ENCODE data around the gene ATXN7L1. TPM values are rescaled to one million over a fixed set of nuclear protein-coding genes. Genes with fewer than 3 reads are reported as not detected.
"Not testable (repeated sequence)": the region's sequence is repeated elsewhere in the genome, so short reads cannot be mapped to it uniquely, and the experiment has no call there.

ATXN7L1 gene
- total RNA-seq, 2 donors from 2014 or later = 9.5 to 9.7 TPM

GRCh38 chr7:105896407-105896911 is 20.1 kb upstream of the ATXN7L1 start:
- no peak for DNase-seq (ENCODE audit: low spot score)

GRCh38 chr7:105894131-105894530 is 17.7 kb upstream of the ATXN7L1 start:
- intact Hi-C loops (cut with DNase I) = no loop called here

More at GRCh38 chr7:105896407-105896911, 20.1 kb upstream of the ATXN7L1 start:
- intact Hi-C loops (cut with DNase I) = no loop called here

DNA sequence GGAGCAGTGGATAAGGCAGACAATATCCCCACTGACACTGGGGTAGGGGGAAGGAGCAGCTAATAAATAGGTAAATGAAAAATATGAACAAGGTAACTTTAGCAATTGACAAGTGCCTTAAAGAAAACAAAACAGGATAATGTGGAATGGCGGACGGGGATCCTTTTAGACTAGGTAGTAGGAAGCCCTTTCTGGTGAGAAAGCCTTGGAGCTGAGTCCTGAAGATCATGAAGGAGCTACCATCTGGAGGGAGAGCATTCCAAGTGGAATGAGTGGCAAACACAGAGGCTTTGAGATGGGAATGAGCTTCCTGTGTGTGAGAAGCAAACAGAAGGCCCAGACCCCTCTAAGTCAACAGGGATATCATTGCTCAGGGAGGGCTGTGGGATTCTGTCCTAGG is 16.0 kb upstream of the ATXN7L1 start:
- intact Hi-C loops (cut with DNase I) = no loop called here
- no peak for DNase-seq (ENCODE audit: low spot score)

More at GRCh38 chr7:105894131-105894530, 17.7 kb upstream of the ATXN7L1 start:
- no peak for DNase-seq (ENCODE audit: low spot score)

DNA sequence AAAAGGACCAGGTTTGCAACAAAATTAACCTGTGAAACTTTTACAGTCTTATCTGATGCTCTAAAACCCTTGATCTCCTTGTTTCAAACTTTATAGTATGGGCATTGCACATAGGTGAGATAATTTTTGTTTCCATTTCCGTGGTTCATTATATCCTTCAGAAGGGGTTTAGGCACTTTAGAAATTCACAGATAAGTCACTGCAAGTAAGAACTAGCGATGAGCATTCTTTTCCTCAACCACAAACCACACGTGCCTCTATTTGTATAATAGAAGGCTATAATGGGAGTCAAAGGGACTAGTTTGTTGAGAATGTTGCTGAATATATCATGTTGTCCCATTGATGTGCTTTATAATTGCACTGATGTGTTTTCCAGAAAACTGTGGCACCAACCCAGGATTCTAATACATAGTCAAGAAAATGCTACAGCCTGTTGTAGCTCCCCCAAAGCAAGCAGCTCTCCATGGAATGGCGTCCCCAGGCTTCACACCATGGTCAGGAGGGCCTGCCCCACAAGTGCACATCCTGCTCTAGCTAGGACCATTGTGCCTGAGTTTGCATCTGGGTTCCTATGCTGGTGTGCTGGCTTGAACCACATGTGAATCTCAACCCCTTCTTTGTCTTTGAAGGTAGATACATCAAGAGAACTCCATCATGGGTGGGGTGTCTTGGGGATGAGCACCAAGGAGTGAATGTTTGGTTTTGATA is 14.0 kb upstream of the ATXN7L1 start:
- no peak for DNase-seq (ENCODE audit: low spot score)
- intact Hi-C loops (cut with DNase I) = no loop called here

GRCh38 chr7:105887569-105888189 is 11.3 kb upstream of the ATXN7L1 start:
- intact Hi-C loops (cut with DNase I) = no loop called here
- no peak for DNase-seq (ENCODE audit: low spot score)

DNA sequence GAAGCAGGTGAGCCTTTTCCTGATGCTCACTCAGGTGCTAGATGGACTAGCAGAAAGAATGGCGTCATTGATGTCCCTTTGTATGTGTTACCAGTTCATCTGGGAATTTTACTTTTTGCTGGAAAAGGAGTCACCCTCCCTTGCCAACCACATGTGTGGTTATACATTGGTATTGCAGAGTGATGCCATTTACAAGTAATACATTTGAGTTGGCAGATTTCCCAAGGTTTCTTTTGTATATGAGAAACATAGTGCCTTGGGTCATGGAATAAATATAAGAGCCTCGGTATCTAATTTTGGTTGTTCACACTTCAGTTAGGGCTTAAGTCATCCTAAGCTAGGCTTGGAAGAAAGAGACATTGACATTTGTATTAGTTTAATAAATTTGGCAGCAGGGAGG is 10.4 kb upstream of the ATXN7L1 start:
- intact Hi-C loops (cut with DNase I) = no loop called here
- no peak for DNase-seq (ENCODE audit: low spot score)

DNA sequence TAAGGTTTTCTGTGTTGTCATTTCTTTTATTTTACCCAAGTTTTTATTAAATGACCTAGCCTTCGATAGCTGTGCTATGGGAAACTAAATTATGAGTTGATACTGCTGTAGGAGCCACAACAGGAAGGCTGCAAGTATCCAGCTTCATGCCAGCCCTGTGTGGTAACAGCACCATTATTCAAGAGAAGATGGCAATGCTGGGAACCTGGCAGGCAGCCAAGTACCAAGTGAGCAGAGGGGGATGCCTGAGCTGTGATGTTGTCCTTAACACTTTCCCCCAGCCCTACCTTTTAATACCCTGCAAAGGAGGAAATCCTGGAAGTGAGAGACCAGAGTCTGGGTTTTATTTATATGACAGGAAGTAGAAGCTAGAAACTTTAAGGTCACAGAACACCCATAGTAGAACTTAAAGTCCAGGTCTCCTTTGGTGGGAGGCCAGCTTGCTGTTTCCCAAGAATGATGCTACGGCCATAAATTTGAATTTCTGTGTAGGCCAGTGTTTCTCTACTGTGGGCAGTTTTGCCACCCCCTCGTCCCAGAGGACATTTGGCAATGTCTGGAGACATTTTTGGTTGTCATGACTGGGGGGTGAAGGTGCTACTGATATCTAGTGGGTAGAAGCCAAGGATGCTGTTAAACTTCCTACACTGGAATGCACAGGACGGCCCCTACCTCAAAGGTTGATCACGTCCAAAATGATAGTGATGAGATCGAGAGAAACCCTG is 9.2 kb upstream of the ATXN7L1 start:
- no peak for DNase-seq (ENCODE audit: low spot score)

DNA sequence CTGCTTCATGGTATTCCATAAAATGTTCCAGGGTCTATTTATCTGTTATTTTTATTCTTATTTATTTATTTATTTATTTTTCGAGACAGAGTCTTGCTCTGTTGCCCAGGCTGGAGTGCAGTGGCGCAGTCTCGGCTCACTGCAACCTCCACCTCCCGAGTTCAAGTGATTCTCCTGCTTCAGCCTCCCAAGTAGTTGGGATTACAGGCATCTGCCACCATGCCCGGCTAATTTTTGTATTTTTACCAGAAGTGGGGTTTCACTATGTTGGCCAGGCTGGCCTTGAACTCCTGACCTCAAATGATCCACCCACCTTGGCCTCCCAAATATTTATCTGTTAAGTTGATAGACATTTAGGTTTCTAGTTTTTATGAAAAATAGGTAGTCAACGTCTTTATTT is 6.8 kb upstream of the ATXN7L1 start:
- DNase-seq (ENCODE audit: low spot score); intact Hi-C loops (cut with DNase I): not testable (repeated sequence)

More for the DNA sequence above, 9.2 kb upstream of the ATXN7L1 start:
- intact Hi-C loops (cut with DNase I) = no loop called here

- no peak for DNase-seq (ENCODE audit: low spot score)
- intact Hi-C loops (cut with DNase I) = no loop called here
These were observed 5.0 kb upstream of the ATXN7L1 start for GRCh38 chr7:105881439-105881838.

DNA sequence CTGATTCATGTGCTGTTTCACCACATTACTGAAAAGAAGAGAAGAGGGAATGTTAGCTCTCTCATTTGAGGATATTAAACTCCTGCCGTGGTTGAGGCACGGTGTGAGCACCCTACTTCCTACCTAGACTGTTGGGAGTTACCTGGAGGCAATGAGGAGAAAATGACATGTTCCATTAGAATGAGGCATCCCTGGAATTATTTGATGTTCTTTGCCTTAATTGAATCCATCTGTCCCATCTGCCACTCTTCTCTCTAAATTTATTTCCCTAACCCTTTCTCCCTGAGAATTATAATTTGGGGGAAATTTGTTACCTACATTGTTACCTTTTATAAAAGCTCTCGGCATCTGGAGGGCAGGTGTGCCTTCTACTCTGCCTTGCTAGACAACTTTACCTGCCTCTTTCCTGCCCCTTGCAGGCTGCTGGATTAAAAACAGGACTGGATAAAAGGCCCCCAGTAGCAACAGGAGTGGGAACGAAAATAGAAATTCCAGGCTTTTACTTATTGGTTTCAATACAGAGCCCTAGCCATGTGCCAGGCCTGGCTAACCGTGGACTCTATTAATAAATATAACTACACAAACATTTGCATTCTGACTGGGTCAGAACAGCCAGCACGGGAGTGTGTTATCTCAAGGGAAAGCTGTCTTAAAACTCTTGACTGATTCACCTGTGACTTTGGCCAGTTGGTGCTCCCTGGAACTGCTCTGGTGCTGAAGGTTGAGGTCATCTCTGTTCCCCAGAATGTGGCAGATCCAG is 4.4 kb upstream of the ATXN7L1 start:
- DNase-seq (ENCODE audit: low spot score) = no peak
- intact Hi-C loops (cut with DNase I) = no loop called here

DNA sequence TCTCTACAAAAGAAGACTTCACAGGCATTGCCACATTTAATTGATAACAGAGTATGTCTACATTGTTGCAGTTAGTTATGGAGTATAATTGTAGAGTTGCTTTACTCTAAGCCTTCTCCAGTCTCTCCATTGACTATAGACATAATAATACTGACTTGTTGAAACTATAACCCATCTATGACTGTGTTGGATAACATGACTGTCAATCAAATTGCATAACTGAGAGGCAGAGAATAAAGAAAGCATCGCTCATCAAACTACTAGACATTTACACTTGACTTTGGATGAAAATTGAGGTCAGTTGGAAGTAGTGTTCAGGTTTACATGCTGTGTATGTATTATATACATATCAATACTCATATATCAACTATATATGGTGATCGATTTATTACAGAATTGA is 3.4 kb upstream of the ATXN7L1 start:
- DNase-seq (ENCODE audit: low spot score) = no peak
- intact Hi-C loops (cut with DNase I) = loop anchor here in 1 of 2 donors (10.0 kb wide), 1 partner anchor 95 kb away; no protein-coding TSS in a partner anchor

- intact Hi-C loops (cut with DNase I) = loop anchor here in 1 of 2 donors (10.0 kb wide), 1 partner anchor 94 kb away; no protein-coding TSS in a partner anchor
These were observed 2.6 kb upstream of the ATXN7L1 start for GRCh38 chr7:105878746-105879605.

GRCh38 chr7:105877736-105878135 is 1.3 kb upstream of the ATXN7L1 start:
- no peak for DNase-seq (ENCODE audit: low spot score)
- intact Hi-C loops (cut with DNase I) = loop anchor here in 1 of 2 donors (10.0 kb wide), 1 partner anchor 93 kb away; no protein-coding TSS in a partner anchor

More at GRCh38 chr7:105878746-105879605, 2.6 kb upstream of the ATXN7L1 start:
- no peak for DNase-seq (ENCODE audit: low spot score)

DNA sequence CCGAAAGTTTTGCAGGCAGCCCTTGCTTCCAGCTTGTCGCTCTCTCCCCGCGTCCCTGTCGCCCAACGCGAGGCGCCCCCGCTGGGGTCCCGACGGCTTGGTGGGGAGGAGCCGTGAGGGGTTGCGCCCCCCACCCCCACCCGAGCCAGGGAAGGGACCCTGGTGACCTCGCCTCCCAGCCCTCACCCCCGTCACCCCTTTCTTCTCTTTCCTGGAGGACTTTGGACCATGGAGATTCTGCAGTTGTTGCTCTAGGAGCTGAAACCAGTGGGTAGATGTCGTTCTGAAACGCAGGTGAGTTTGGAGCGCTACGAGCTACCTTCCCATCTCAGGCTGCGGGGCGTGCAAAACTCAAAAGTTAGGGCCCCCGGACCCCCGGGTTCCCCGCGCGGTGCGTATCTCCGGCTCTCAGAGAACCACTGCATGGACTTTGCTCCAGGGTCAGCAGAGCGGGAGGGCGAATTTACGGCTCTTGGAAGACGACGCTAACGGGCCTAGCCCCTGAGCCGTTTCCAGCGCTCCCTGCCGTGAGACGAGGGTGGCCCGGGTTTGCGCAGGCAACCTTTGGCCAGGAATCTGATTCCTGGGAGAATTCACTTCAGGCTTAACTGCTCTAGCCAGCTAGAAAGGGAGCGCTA is 684 bp upstream of the ATXN7L1 start:
- peak; percentile 83 for DNase-seq (ENCODE audit: low spot score)
- intact Hi-C loops (cut with DNase I) = loop anchor here in 1 of 2 donors (10.0 kb wide), 1 partner anchor 92 kb away; no protein-coding TSS in a partner anchor

- intact Hi-C loops (cut with DNase I) = loop anchor here in 1 of 2 donors (10.0 kb wide), 1 partner anchor 91 kb away; no protein-coding TSS in a partner anchor
- DNase-seq (ENCODE audit: low spot score) = no peak
These were observed 894 bp downstream of the ATXN7L1 start for GRCh38 chr7:105875505-105875904.

DNA sequence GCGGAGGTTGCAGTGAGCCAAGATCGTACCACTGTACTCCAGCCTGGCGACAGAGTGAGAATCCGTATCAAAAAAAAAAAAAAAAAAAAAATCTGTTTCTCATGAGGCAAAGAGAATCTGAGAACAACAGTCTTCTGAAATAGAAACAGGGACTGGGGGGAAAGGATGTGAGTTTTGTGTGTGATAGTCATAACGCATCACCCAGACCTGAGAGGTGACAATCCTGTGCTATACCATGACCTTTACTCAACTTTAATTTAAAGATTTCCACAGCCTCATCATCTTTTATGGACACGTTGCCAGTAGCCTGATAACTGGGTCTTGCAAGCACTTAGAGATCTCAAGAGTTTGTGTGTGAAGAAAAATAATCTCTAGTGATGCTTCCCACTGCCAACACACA is 2.3 kb downstream of the ATXN7L1 start:
- DNase-seq (ENCODE audit: low spot score) = no peak
- intact Hi-C loops (cut with DNase I) = loop anchor here in 1 of 2 donors (10.0 kb wide), 1 partner anchor 89 kb away; no protein-coding TSS in a partner anchor

DNA sequence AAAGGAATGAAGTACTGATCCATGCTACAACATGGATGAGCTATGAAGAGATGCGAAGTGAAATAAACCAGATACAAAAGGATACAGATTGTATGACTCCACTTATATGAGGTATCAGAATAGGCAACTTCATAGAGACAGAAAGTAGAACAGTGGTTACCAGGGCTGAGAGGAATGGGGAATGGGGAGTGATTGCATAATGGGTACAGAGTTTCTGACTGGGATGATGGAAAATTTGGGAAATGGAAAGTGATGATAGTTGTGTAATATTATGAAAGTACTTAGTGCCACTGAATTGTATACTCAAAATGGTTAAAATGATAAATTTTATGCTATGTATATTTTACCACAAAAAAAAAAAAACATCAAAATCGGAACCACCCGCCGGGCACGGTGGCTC is 3.9 kb downstream of the ATXN7L1 start:
- intact Hi-C loops (cut with DNase I) = loop anchor here in 1 of 2 donors (10.0 kb wide), 1 partner anchor 88 kb away; no protein-coding TSS in a partner anchor
- DNase-seq (ENCODE audit: low spot score) = no peak
